Epidermal melanocyte (primary cell): Measurements from ENCODE around the gene TBRG4.

Source experiments
- DNase-seq: peaks from one replicate; pipeline ENCODE4 v3.0.0; 2011; ENCODE audit warnings: low spot score; ENCODE audit not compliant: insufficient read length

TBRG4 gene

DNA sequence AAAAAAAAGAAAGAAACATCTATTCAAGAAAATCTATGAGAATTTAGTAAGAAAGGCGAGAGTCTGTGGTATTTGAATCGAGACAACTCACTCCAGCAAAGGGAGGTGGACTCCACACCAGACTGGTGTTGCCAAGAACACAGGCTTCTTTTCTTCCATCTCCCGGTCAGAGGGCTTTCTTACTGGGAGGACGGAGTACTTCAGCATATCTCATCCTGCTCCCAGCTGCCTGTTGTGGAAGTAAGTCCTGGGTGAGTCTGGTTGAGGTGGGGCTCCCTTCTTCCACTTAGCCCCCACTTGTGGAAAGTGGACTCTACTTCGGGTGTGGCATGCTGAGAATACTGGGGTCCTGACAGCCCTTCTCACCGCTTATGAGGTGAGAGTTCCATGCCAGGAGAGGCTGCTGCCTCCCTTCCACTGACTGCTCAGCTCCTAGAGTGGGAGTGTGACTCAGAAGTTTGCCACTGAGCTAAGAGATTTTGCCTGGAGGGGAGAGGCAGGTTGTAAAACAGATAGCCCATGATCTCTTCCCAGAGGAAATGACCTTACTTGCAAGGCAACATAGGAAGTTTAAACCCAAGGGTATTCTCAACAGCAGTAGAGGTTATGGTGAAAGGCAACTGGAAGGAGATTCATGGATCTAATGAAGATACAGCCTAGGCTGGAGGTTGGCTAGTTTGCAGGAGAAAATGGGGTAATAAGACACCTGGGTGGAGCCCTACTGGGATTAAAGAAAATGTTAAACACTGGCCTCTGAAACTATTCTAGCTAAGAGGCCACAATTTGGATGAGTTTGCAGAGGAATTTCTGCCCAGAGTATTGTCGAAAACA is 19.2 kb downstream of the TBRG4 start:
- no peak for DNase-seq

DNA sequence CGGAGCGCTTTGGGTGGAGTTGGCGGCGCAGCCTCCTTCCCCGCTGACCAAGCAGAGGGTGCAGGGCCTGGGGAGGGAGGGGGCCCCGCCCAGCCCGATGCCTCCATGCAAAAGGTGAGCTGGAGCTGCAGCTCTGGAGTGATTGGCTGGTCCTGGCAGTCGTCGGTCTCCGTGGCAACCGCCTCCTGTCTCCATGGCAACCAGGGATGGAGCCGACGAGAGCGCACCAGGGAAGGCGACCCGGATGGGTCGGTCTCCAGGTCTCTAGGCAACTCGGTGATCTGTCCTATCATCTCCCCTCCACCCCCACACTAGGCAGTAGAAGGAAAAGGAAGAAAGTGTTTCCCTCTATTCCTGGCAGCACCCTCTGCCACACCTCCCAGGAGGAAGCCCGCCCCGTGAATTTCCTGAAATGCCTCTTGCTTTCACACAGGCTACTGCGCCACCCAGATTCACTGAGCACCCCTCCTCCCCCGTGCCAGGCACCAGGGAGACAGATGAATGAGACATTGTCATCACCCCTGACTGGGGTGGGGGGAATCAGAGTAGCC is 22.1 kb downstream of the TBRG4 start:
- DNase-seq: peak; percentile 53

DNA sequence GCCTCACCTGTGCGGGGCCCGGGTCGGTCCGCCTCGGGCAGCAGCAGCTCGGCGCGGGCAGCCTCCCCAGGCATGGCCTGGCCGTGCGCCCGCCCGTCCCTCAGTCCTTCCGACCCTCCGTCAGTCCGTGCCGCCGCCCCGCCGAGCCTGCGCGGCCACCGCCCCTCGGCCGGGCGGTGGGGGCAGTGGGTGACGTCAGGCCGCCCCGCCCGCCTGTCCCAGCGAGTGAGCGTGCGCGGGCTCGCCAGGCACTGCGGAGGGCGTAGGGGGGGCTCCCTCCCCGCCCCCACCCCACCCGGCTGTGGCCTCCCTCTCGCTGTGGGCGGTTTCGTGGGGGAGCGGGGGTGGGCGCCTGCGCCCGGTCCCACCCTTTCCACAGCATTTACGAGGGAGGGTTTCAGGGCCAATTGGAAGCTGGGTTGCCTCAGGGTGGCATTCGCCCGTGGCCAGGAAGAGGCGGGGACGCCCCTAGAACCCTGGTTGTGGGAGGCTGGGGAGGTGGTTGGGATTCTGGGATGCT is 22.6 kb downstream of the TBRG4 start, which contains the start of gene NACAD:
Gene NACAD, minus strand, starts transcription at position 149 of the 520 bp plus-strand sequence. Its CDS starts 75 bp downstream, at position 74.
- peak; percentile 44 for DNase-seq

DNA sequence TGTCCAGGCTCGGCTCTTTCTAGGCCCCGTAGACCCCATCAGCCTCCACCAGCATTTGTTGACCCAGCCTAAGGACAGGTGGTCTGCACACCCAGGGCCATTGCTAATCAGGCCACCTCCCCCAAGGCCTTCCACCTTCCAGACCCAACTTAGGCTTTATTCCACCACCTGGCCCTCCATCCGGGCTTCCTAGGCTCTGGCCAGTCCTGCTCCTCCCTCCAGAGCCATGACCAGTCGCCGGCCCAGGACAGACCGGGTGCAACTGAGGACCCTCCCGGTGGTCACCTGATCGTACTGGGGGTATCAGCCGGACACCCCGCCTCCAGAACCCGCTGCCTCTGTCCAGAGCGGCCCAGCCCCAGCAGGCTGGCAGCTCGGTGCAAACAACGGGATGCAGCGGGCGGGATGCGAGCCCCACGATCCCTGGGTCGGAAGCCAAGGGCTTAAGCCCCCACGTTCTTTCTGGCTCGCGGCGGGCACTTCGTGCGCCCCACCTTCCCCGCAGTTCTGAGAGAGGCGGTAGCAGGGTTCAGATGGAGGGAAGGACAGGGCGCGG is 23.3 kb downstream of the TBRG4 start:
- DNase-seq: no peak

DNA sequence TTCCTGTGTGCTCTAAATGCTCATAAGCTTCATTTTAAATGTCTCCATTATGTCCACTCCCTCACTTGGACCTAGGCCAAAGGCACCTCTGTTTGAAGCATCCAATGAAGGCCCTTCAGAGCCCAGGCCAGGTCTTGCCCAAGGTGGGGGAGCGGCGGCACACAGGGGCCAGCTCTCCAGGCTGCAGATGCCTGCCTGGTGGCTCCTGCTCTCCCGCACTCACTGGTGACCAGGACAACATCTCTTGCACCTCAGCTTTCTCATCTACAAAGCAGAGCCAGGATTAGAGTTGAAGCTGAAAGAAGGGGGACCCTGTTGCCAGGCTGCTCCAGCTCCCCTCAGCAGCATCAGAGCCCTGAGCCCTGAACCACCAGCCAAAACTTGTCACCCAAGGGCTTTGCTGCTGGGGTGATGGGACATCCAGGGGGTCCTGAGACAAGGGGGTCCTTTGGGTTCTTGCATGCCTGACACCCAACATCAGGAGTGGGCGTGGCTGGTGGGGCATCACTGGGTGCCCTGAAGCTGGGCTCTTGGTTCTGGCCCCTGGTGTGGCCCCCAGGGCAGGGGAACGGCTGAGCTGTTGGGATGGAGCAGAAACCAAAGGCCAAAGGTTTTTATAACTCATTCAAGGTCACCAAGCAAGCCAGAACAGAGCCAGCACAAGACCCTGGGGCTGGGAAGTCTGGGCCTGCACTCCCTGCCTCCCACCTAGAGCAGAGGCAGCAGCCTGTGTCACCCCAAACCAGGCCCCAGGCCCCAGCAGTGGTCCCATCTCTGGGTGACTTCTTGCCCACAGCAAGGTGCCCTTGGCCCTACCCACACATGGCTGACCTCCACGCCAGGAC is 24.0 kb downstream of the TBRG4 start:
- no peak for DNase-seq

DNA sequence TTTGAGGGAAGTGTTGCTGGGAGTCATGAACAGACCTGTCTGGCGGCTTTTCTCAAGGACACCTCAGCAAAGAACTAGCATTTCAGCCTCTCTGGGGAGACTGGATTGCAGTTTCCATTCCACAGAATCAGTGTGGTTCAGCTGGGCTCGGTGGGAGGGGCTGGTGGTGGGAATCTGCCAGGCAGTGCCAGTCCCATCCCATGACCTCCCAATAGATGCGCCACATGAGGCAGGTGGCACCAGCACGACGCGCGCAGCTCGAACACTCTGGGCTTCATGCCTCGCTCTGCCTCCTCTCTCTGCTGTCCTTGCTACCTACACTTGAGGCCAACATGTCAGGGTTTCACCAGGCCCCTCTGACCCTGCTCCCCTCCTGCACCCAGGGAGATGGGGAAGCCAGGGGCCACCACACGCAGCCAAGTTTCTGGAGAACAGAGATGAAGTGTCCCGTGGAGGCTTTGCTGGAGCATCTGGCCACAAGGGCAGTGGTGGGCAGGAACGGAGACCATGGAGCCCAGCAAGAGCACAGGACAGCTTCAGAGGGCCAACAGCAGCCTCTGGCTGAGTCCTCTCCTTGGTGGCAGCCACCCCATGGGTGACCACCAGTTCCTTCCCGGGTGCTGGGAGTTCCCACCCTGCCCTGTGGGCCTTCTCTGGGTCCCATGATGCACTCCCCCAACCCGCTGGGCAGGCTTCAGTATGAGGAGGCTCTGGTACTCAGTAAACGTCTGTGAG is 25.0 kb downstream of the TBRG4 start:
- no peak for DNase-seq

DNA sequence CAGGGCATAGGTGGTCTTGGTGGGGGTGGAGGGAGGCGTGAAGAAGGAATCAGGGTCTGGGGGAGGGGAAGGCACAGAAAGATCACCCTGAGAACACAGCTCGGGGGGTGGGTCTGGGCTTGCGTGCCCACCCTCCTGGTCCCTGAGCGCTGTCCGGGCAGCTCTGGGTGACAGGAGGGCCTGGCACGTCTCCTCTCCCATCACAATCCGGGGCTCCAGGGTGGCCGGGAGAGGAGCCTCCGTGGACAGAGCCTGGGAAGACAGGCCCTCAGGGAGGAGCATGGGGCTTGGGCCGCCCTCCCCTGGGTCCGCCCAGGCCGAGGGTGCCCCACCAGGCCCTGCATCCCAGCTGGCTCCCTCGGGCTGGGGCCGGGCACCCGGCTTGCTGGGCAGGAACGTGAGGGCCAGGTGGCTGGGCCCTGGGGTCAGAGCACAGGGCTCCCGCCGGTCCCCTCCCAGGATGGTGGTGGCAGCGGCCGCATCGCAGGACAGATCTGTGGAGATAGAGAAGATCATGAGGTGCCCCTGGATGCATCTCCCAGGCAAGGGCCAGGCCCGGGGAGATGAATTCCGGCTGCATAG is 25.8 kb downstream of the TBRG4 start:
- no peak for DNase-seq

DNA sequence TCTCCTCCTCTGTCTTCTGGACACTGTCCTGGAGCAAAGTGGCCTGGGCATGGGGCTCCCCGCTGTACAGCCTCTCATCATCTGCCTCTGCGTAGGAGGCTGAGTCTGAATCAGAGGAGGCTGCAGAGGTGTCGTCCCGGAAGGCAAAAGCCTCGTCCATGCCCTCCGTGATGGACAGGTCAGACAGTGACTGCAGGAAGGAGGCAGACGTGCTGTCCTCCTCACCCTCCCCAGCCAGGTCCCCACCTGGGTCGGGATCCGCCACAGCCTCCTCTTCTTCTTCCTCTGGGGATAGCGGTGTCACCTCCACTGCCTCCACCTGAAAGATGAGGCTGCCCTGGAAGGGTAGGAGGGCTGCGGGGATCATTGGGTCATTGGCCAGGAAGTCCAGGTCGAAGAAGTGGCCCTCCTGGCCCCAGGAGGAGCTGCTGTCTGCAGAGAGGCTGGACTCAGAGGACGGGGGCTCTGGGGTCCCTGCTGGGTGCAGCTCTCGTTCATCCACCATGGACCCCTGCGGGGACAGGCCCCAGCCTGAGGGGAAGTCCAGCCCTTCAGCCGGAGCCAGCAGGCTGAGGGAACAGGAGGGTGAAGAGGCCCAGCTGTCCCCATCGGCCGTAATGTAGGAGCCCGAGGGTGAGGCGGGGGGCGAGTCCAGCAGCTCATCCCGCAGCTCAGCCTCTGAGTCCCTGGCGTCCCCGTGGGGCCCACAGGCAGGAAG is 26.4 kb downstream of the TBRG4 start:
- DNase-seq: no peak

DNA sequence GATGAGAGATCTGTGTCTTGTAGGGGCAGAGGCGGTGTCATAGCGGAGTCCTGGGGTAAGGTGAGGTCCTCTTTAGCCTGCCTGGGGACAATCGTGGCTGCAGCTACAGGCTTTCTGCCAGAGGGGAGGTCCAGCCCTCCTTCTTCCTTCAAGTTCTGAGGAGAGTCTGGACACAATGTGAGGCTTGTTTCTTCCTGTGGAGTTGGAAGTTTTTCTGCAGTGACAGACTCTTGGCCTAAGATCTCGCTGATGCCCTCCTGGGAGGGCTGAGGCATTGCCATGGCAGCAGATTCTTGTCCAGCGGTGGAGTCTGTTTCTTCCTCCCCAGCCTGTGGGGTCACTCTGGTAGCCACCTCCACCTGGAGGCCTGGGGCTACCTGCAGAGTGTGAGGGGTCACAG is 27.2 kb downstream of the TBRG4 start:
- no peak for DNase-seq

DNA sequence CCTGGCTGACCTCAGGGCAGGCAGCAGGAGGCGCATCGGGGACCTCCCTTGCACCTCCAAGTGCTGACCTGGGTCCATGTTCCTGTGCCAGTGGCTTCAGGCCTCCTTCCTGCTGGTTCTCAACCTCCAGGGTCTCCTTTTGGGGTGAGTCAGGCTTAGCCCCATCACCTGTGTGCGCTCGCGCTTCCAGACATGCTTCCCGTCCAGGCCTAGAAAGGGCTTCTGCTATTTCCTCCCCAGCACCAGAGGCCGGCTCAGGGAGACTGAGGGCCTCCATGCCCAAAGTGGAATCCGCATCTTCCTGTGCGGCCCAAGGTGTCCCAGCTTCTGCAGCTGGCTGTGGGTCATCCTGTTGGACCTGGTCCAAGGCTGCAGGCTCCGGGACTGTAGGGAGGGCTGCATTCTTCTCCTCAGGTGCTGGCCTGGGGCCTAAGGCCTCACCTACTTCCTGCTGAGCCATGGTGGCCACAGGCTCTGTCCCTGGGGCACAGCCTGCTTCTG is 28.6 kb downstream of the TBRG4 start:
- no peak for DNase-seq

DNA sequence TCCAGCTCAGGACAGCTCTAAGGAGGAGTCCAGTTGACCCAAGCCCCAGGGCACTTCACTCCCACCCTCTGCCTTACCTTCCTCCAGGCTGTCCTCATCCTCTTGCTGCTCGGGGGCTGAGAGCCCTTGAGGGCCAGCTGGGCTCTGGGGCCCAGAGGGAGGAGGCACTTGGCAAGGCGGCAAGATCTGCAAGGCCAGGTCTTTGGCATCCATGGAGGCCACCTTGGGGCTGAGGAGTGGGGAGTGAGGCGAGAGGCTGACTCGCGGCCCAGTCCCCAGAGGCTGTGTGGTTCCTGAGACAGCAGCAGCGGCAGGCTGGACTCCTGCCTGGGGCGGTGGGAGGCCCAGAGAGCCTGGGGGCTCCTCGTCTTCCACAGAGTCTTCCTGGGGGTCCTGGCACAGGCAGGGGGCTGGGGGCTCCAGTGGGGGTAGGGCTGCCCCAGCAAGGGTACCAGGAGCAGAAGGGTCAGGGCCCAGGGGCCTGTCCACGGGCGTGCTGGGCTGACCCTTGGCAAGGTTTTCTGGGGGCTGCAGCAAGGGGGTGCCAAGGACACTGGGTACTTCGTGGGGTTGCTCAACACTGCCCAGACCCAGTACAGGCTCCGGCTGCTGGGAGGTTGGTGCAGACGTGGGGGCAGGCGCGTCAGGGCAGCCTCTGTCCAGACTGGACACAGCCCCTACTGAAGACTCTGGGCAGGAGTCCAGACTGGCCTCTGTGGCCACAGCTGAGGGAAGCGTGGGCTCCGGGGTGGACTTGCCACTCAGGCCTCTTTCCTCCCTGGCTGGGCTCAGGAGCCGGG is 29.3 kb downstream of the TBRG4 start:
- DNase-seq: no peak

DNA sequence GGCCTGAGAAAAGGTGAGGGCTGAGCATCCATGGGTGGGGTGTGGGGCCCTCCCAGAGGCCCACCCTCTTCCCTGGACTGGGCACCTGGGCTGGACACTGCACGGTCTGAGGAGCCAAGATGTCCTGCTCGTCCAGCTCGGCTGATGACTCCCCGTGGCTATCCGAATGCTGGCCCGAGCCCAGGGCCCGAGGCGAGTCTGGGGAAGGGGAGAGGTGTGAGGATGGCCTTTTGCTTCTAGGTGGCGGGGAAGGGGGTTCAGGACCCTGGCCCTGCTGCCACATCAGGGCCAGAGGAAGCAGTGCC is 29.9 kb downstream of the TBRG4 start:
- no peak for DNase-seq

DNA sequence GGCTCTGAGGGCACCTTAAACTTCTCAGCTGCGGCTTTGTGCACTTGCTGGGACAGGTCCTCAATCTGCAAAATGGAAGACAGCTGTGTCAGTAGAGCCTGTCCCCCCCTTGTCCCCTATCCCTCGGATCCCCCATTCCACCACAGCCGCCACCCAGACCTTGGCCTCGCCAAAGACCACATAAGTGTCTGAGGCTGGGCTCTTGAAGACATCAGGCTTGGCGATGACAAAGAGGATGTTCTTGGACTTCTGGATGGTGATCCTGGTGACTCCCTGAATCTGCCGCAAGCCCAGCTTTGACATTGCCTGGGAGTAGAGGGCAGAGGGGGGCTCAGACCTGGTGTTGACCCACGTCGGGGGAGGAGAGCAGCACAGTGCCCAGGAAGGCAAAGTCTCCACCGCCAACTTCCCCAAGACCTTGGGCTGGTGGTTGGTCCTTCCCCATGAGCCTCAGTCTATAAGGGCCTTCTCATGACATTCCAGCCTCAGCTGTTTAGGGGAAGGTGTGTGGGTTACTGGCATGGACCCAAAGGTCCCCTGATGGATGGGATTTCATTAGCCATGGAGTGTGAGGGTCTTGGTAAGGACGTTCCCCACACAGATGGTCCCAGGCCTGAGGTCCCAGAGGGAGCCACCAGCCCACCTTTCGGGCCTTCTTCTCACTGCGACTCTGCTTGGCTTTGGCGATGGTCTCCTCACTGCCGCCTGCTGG is 30.4 kb downstream of the TBRG4 start:
- DNase-seq: no peak

DNA sequence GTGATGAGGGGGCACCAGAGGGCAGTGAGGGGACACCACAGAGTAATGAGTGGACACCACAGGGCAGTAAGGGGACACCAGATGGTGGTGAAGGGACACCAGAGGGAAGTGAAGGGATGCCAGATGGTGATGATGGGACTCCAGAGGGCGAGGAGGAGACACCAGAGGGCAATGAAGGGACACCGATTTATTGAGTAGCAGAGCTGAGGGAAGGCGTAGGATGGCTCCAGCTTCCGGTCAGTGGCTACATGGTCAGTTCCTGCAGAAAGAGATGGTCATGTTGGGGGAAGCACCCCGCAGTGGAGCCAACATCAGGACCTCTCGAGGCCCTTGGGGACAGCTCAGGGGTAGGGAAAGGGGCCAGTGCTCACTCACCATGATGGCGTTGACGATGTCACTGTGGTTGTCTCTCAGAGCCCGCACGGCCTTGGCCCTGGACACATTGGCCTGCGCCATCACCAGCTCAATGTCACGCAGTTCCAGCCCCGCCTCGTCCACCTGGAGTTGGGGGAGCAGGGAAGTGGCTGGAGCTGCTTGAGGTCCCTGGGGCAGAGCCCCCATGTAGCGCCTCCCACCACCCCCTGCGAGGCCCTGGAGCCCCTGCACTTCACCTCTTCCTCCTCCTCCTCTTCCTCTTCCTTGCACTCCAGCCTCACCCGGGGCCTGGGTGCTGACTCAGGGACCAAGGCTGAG is 31.1 kb downstream of the TBRG4 start:
- no peak for DNase-seq

DNA sequence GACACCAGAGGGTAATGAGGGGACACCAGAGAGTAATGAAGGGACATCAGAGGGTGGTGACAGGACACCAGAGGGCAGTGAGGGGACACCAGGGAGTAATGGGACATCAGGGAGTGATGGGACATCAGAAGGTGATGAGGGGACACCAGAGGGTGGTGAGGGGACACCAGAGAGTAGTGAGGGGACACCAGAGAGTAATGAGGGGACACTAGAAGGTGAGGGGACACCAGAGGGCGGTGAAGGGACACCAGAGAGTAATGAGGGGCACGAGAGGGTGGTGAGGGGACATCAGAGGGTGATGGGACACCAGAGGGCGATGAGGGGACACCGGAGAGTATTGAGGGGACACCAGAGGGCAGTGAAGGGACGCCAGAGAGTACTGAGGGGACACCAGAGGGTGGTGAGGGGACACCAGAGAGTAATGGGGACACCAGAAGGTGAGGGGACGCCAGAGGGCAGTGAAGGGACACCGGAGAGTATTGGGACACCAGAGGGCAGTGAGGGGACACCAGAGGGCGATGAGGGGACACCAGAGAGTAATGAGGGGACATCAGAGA is 33.3 kb downstream of the TBRG4 start:
- no peak for DNase-seq

DNA sequence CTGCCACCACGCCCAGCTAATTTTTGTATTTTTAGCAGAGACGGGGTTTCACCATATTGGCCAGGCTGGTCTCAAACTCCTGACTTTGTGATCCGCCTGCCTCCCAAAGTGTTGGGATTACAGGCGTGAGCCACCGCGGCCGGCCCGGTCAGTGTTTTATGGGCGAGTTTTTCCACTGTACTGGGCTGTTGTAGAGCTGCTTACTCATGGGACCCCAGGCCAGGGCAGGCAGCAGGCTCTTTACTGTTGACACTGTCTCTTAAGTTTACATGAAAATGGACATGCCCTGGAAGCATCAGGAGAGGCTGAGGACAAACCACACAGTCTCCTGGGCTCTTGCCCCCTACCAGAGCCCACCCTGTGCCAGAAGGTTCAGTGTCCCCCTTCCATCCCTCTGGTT is 33.9 kb downstream of the TBRG4 start:
- no peak for DNase-seq

DNA sequence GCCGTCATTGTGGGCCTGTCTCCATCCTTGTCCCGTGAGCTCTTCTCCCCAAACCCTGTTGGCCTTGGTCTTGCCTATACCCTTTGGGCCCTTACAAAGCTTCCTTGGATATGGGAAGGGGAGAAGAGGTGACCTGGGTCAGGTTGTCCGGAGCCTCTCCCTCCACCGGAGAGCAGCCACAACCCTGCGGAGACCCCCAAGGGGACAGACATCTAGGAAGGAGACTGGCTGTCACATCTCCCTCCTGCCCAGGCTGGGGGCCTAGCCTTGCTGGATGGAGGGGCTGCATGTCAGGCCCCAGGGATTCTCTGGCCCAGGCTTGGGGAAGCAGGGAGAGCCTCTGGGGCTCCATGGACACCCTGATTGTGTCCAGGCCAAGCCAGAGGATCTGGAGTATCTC is 34.6 kb downstream of the TBRG4 start:
- no peak for DNase-seq
